ENCODE results near the gene ABCA1. TPM values are rescaled to one million over a fixed set of nuclear protein-coding genes. Genes with fewer than 3 reads are reported as not detected.

The ABCA1 gene
- total RNA-seq, 3 donors from 2014 or later (not counting 1 experiment from before 2014, with no cell fraction given) = 1.9 to 10.8 (median 4.8) TPM

GRCh38 chr9:104833696-104834095, 94.3 kb downstream of the ABCA1 start:
- DNase-seq (no peak), ATAC-seq (no peak)
- no peak overlapping the region for H3K27ac ChIP-seq (ENCODE audit: low read length)
- no peaks in the 10 kb centered on the region for H3K27me3 Mint-ChIP-seq (ENCODE audit: low read depth in 2 of 2)
- H3K9me3 ChIP-seq (ENCODE audit: control insufficient read depth, insufficient read depth, low read length) = no peaks in the 10 kb centered on the region
- no peak for TF ChIP-seq CTCF (IDR thresholded peaks at IDR 0.05)
- 92% methylated on average over 6 of the region's 6 CpGs for WGBS (ENCODE audit: insufficient coverage)
- no peak overlapping the region for H3K4me3 ChIP-seq (ENCODE audit: low read length)
- H3K27me3 ChIP-seq (ENCODE audit: control insufficient read depth, insufficient read depth, low read length) = no peaks in the 10 kb centered on the region
- H3K9me3 Mint-ChIP-seq = no peaks in the 10 kb centered on the region
- H3K4me1 ChIP-seq (ENCODE audit: control insufficient read depth, insufficient read depth, low read length) = no peaks in the 10 kb centered on the region
- H3K4me3 Mint-ChIP-seq = no peak overlapping the region
- intact Hi-C loops (cut with micrococcal nuclease) = no loop called here
- H3K36me3 Mint-ChIP-seq = no peaks in the 10 kb centered on the region
- H3K27ac Mint-ChIP-seq = no peak overlapping the region
- no peaks in the 10 kb centered on the region for H3K36me3 ChIP-seq (ENCODE audit: control insufficient read depth, insufficient read depth, low read length)
- H3K4me1 Mint-ChIP-seq = no peaks in the 10 kb centered on the region

- H3K4me1 ChIP-seq (ENCODE audit: control insufficient read depth, insufficient read depth, low read length) = no peaks in the 10 kb centered on the region
- H3K4me1 Mint-ChIP-seq = no peaks in the 10 kb centered on the region
- no peak for TF ChIP-seq CTCF (IDR thresholded peaks at IDR 0.05)
- no peak for ATAC-seq
- H3K36me3 Mint-ChIP-seq = no peaks in the 10 kb centered on the region
- H3K27ac ChIP-seq (ENCODE audit: low read length) = no peak overlapping the region
- no peak overlapping the region for H3K4me3 ChIP-seq (ENCODE audit: low read length)
- H3K4me3 Mint-ChIP-seq = no peak overlapping the region
- WGBS (ENCODE audit: insufficient coverage) = 57% methylated on average over 1 of the region's 3 CpGs
- no peaks in the 10 kb centered on the region for H3K27me3 ChIP-seq (ENCODE audit: control insufficient read depth, insufficient read depth, low read length)
- no peaks in the 10 kb centered on the region for H3K27me3 Mint-ChIP-seq (ENCODE audit: low read depth in 2 of 2)
- no peaks in the 10 kb centered on the region for H3K9me3 Mint-ChIP-seq
- H3K9me3 ChIP-seq (ENCODE audit: control insufficient read depth, insufficient read depth, low read length) = no peaks in the 10 kb centered on the region
- no peak for DNase-seq
- no peak overlapping the region for H3K27ac Mint-ChIP-seq
- no peaks in the 10 kb centered on the region for H3K36me3 ChIP-seq (ENCODE audit: control insufficient read depth, insufficient read depth, low read length)
- intact Hi-C loops (cut with micrococcal nuclease) = no loop called here
Observed at GRCh38 chr9:104831681-104832080, 96.3 kb downstream of the ABCA1 start.

GRCh38 chr9:104826911-104827310, 101.0 kb downstream of the ABCA1 start:
- H3K27ac ChIP-seq (ENCODE audit: low read length) = no peak overlapping the region
- Mint-ChIP-seq H3K4me1 (no peaks in the 10 kb centered on the region), H3K9me3 (no peaks in the 10 kb centered on the region), H3K4me3 (no peak overlapping the region), H3K27ac (no peak overlapping the region), H3K36me3 (no peaks in the 10 kb centered on the region), H3K27me3 (ENCODE audit: low read depth in 2 of 2) (peaks cover 0 to 3% of the 10 kb centered on the region in 2 donors)
- 89% methylated on average over 7 of the region's 7 CpGs for whole genome bisulfite sequencing (ENCODE audit: insufficient coverage)
- no peak for DNase-seq
- H3K4me1 ChIP-seq (ENCODE audit: control insufficient read depth, insufficient read depth, low read length) = no peaks in the 10 kb centered on the region
- intact Hi-C loops (cut with micrococcal nuclease) = no loop called here
- TF ChIP-seq CTCF (IDR thresholded peaks at IDR 0.05) = no peak
- no peaks in the 10 kb centered on the region for H3K9me3 ChIP-seq (ENCODE audit: control insufficient read depth, insufficient read depth, low read length)
- no peak for ATAC-seq
- H3K36me3 ChIP-seq (ENCODE audit: control insufficient read depth, insufficient read depth, low read length) = no peaks in the 10 kb centered on the region
- H3K27me3 ChIP-seq (ENCODE audit: control insufficient read depth, insufficient read depth, low read length) = no peaks in the 10 kb centered on the region
- no peak overlapping the region for H3K4me3 ChIP-seq (ENCODE audit: low read length)

GRCh38 chr9:104826079-104826775, 101.7 kb downstream of the ABCA1 start:
- DNase-seq = no peak
- no peaks in the 10 kb centered on the region for H3K4me1 ChIP-seq (ENCODE audit: control insufficient read depth, insufficient read depth, low read length)
- ATAC-seq = no peak
- H3K9me3 ChIP-seq (ENCODE audit: control insufficient read depth, insufficient read depth, low read length) = no peaks in the 10 kb centered on the region
- Mint-ChIP-seq H3K9me3 (no peaks in the 10 kb centered on the region), H3K36me3 (no peaks in the 10 kb centered on the region), H3K27me3 (ENCODE audit: low read depth in 2 of 2) (peaks cover 0 to 3% of the 10 kb centered on the region in 2 donors), H3K4me1 (no peaks in the 10 kb centered on the region), H3K27ac (no peak overlapping the region), H3K4me3 (no peak overlapping the region)
- TF ChIP-seq CTCF (IDR thresholded peaks at IDR 0.05) = no peak
- intact Hi-C loops (cut with micrococcal nuclease) = no loop called here
- WGBS (ENCODE audit: insufficient coverage) = 76% methylated on average over 3 of the region's 3 CpGs
- no peaks in the 10 kb centered on the region for H3K36me3 ChIP-seq (ENCODE audit: control insufficient read depth, insufficient read depth, low read length)
- no peak overlapping the region for H3K27ac ChIP-seq (ENCODE audit: low read length)
- no peak overlapping the region for H3K4me3 ChIP-seq (ENCODE audit: low read length)
- H3K27me3 ChIP-seq (ENCODE audit: control insufficient read depth, insufficient read depth, low read length) = no peaks in the 10 kb centered on the region

Data from natural killer cell (primary cell).